Muscle layer of colon (tissue), 2 donors: ENCODE results near the gene PPP2R2D.
"Not testable (repeated sequence)": the region's sequence is repeated elsewhere in the genome, so short reads cannot be mapped to it uniquely, and the experiment has no call there.

Experiments used
- H3K27ac ChIP-seq: one replicate; pipeline ENCODE4 v1.7.0; 2013; ENCODE audit warnings: low read depth, mild to moderate bottlenecking, low read length, moderate library complexity
- H3K27me3 ChIP-seq, 2 donors: one replicate each; pipeline ENCODE4 v1.7.0; 2013; ENCODE audit warnings: low read length in 2 of 2, mild to moderate bottlenecking in 2 of 2; ENCODE audit not compliant: insufficient read depth in 2 of 2, control insufficient read depth in 1 of 2
- H3K36me3 ChIP-seq: one replicate; pipeline ENCODE4 v1.7.0; 2013; ENCODE audit warnings: mild to moderate bottlenecking, low read length; ENCODE audit not compliant: insufficient read depth
- H3K4me1 ChIP-seq: one replicate; pipeline ENCODE4 v1.7.0; 2013; ENCODE audit warnings: mild to moderate bottlenecking, low read length; ENCODE audit not compliant: insufficient read depth
- H3K4me3 ChIP-seq, 2 donors: one replicate each; pipeline ENCODE4 v1.7.0; 2013; ENCODE audit warnings: low read length in 2 of 2, low read depth in 1 of 2, mild to moderate bottlenecking in 1 of 2, moderate library complexity in 1 of 2
- H3K9ac ChIP-seq: one replicate; pipeline ENCODE4 v1.7.0; 2013; ENCODE audit warnings: low read length
- H3K9me3 ChIP-seq: one replicate; pipeline ENCODE4 v1.7.0; 2013; ENCODE audit warnings: mild to moderate bottlenecking, low read length
- donor health status: abdominal sarcoma.
- donor health status: Adenocarcinoma of cecum.

The PPP2R2D gene

GRCh38 chr10:131983780-131984179, 83.0 kb downstream of the PPP2R2D start:
- Histone ChIP-seq H3K27ac (no peak overlapping the region), H3K4me3 (no peak overlapping the region), H3K9ac (no peak overlapping the region), H3K27me3 (no peaks in the 10 kb centered on the region), H3K9me3 (no peaks in the 10 kb centered on the region), H3K36me3 (no peaks in the 10 kb centered on the region), H3K4me1 (peaks cover 18% of the 10 kb centered on the region)

GRCh38 chr10:131986851-131987250, 86.0 kb downstream of the PPP2R2D start:
- H3K27ac ChIP-seq, H3K4me3 ChIP-seq, H3K9ac ChIP-seq, H3K36me3 ChIP-seq, H3K4me1 ChIP-seq, H3K27me3 ChIP-seq, H3K9me3 ChIP-seq: not testable (repeated sequence)

GRCh38 chr10:131987301-131987700, 86.5 kb downstream of the PPP2R2D start:
- not testable (repeated sequence) for H3K36me3 ChIP-seq, H3K27me3 ChIP-seq, H3K9ac ChIP-seq, H3K4me1 ChIP-seq, H3K4me3 ChIP-seq, H3K27ac ChIP-seq, H3K9me3 ChIP-seq

- not testable (repeated sequence) for H3K4me1 ChIP-seq, H3K4me3 ChIP-seq, H3K36me3 ChIP-seq, H3K27me3 ChIP-seq, H3K9me3 ChIP-seq, H3K27ac ChIP-seq, H3K9ac ChIP-seq
These were observed 87.0 kb downstream of the PPP2R2D start for GRCh38 chr10:131987786-131988185.

- no peaks in the 10 kb centered on the region for H3K27me3 ChIP-seq
- no peak overlapping the region for H3K27ac ChIP-seq
- no peak overlapping the region for H3K4me3 ChIP-seq
- H3K4me1 ChIP-seq: peaks cover 2% of the 10 kb centered on the region
- no peak overlapping the region for H3K9ac ChIP-seq
- H3K36me3 ChIP-seq: no peaks in the 10 kb centered on the region
- no peaks in the 10 kb centered on the region for H3K9me3 ChIP-seq
These were observed 90.9 kb downstream of the PPP2R2D start for GRCh38 chr10:131991726-131992125.

GRCh38 chr10:131993275-131993674, 92.5 kb downstream of the PPP2R2D start:
- Histone ChIP-seq H3K9ac (no peak overlapping the region), H3K27ac (no peak overlapping the region), H3K4me1 (peaks cover 18% of the 10 kb centered on the region), H3K9me3 (no peaks in the 10 kb centered on the region), H3K27me3 (no peaks in the 10 kb centered on the region), H3K36me3 (no peaks in the 10 kb centered on the region), H3K4me3 (no peak overlapping the region)

- Histone ChIP-seq H3K9ac (no peak overlapping the region), H3K27me3 (no peaks in the 10 kb centered on the region), H3K4me1 (peaks cover 20% of the 10 kb centered on the region), H3K36me3 (no peaks in the 10 kb centered on the region), H3K27ac (no peak overlapping the region), H3K9me3 (no peaks in the 10 kb centered on the region), H3K4me3 (no peak overlapping the region)
These were observed 93.6 kb downstream of the PPP2R2D start for GRCh38 chr10:131994435-131994834.

- peak overlapping the region; percentile 46 for H3K27ac ChIP-seq
- H3K9ac ChIP-seq: no peak overlapping the region
- H3K9me3 ChIP-seq: no peaks in the 10 kb centered on the region
- H3K27me3 ChIP-seq: no peaks in the 10 kb centered on the region
- no peak overlapping the region for H3K4me3 ChIP-seq
- H3K4me1 ChIP-seq: peaks cover 23% of the 10 kb centered on the region
- no peaks in the 10 kb centered on the region for H3K36me3 ChIP-seq
These were observed 95.9 kb downstream of the PPP2R2D start for GRCh38 chr10:131996466-131997365.

GRCh38 chr10:131997366-131998049, 96.7 kb downstream of the PPP2R2D start:
- no peak overlapping the region for H3K9ac ChIP-seq
- H3K9me3 ChIP-seq: no peaks in the 10 kb centered on the region
- peak overlapping the region in 1 of 2 donors; percentile 2 for H3K4me3 ChIP-seq
- H3K36me3 ChIP-seq: no peaks in the 10 kb centered on the region
- H3K4me1 ChIP-seq: peaks cover 23% of the 10 kb centered on the region
- peak overlapping the region; percentile 43 for H3K27ac ChIP-seq
- H3K27me3 ChIP-seq: no peaks in the 10 kb centered on the region

- no peak overlapping the region for H3K9ac ChIP-seq
These were observed 97.4 kb downstream of the PPP2R2D start for GRCh38 chr10:131998050-131998844.

More at GRCh38 chr10:131998050-131998844, 97.4 kb downstream of the PPP2R2D start:
- Histone ChIP-seq H3K27ac (peak overlapping the region; percentile 43), H3K9me3 (no peaks in the 10 kb centered on the region), H3K4me3 (peak overlapping the region in 1 of 2 donors; percentile 2), H3K36me3 (no peaks in the 10 kb centered on the region), H3K27me3 (no peaks in the 10 kb centered on the region), H3K4me1 (peaks cover 23% of the 10 kb centered on the region)
